ENCODE measurements around the gene UBL5. TPM values are rescaled to one million over a fixed set of nuclear protein-coding genes. Genes with fewer than 3 reads are reported as not detected.
"Not testable (repeated sequence)": the region's sequence is repeated elsewhere in the genome, so short reads cannot be mapped to it uniquely, and the experiment has no call there.

Gene UBL5
- polyA plus RNA-seq, 1 donor = 164 TPM

DNA sequence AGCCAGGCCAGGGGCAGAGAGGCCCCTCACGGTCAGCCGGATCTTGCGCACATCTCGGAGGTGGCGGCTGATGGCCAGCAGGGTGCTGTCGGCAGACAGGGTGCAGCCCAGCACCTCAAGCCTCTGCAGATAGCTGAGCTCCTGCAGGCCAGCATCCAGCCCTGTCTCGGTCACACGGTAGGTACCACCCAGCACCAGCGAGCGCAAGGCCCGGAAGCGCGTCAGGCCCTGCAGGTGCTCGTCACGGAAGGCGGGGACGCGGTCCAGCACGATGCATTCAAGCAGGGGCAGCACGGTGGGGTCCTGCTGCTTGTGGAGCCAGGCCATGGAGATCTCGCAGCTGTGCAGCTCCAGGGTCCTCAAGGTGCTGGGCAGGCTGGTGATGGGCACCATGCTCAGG is 16.6 kb upstream of the UBL5 start:
- no peak for DNase-seq (ENCODE audit: low read depth)

GRCh38 chr19:9818175-9818733 is 9.5 kb upstream of the UBL5 start:
- DNase-seq (ENCODE audit: low read depth) = no peak

DNA sequence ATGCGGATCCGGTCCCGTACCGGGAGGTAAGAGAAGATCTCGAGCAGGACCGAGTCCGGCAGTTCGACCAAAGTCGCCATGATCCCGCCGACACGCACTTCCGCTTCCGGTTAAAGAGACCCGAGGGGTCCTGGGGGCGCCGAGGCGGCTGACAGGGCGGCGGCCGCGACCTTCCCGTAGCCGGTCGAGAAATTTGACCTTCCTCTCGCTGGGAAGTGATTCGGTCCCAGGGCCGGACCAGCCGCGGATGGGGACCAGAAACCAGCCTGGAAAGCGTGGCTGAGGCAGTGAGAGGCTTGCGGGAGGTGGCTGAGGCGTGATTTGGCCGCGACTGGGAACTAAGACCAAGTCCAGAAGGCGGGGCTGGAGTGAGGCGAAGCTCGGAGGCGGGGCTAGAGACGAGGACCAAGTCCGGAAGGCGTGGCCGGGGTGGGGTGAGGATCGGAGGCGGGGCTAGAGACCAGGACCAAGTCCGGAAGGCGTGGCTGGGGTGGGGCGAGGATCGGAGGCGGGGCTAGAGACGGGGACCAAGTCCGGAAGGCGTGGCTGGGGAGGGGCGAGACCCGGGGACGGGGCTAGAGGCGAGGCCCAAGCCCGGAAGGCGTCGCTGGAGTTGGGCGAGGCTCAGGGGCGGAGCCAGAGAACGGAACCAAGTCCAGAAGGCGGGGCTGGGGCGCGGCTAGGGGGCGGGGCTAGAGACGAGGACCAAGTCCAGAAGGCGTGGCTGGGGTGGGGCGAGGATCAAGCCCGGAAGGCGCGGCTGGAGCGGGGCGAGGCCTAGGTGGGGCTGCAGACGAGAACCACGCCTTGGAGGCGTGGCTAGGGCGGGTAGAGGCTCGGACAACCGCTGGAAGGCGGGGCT is 8.8 kb upstream of the UBL5 start, which contains the start of gene FBXL12:
FBXL12 (minus strand) TSS at position 346 of the 862 bp plus-strand sequence; CDS start at position 80, 266 bp downstream.
- peak; percentile 97 for DNase-seq (ENCODE audit: low read depth)

DNA sequence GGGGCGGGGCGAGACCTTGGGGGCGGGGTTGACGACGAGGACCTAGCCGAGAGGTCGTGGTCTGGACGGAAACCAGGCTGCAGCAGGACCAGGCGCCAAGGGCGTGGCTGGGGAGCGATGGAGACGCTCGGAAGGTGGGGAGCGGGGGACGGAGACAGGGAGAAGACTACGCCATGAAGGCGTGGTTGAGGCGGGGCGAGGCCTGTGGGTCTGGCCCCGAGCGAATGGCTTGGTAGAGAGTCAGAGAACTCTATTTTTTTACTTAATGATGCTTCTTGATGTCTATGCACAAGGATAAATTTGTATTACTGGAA is 8.2 kb upstream of the UBL5 start:
- no peak for DNase-seq (ENCODE audit: low read depth)

- not testable (repeated sequence) for DNase-seq (ENCODE audit: low read depth)
Measured at GRCh38 chr19:9820034-9820433, 7.7 kb upstream of the UBL5 start.

GRCh38 chr19:9823816-9824215 is 3.9 kb upstream of the UBL5 start:
- DNase-seq (ENCODE audit: low read depth) = no peak

GRCh38 chr19:9828551-9829063 is 889 bp downstream of the UBL5 start:
- no peak for DNase-seq (ENCODE audit: low read depth)

DNA sequence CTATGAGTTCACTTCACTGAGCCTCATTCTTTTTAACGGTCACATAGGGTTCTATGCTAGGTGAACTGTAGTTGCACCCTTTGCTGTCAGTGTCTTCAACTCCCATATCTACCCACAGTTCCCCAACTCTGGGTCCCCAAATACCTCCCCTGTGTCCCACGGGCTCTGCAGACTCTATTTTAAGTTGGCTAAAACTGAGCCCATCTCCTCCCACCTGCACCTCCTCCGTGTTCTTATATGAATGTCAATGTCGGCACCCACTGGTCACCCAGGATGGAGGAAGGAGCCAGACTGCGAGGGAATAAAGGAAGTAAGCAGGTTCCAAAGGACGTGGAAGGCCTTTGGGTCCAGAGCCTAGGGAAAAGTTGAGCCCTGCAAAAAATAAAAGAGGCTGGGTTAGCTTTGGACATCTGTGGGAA is 6.6 kb downstream of the UBL5 start:
- no peak for DNase-seq (ENCODE audit: low read depth)

DNA sequence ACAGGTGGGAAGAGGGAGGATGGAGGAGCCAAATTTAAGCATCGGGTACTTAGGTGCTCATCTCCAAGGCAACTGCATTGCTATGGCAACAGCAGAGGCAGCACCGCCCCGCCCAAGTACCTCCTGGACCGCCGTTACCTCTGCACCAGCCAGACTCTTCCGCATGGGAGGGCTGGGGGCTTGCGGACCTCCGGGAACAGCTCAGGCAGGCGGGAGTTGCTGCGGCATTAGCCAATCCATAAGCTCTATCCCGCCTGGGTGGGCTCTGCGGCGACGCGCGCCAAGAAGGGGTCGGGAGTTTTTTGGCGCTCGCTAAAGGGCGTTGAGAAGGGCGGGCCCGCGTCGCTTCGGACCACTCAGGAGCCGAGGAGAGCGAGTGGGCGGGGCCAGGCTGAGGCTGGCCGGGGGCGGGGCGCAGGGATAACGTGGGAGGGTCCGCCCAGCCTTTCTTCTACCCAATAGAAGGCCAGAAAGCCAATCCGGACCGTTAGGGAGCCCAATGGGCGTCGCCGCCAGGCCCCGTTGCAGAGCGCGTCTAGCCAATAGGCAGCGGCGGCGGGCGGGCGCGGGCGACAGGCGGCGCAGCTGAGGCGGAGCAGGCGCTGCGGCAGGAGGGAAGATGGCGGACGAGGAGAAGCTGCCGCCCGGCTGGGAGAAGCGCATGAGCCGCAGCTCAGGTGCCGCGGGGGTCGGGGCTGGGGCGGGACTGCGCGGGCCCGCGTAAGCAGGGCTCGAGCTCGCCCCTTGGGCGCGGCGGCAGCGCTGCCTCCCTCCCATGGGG is 7.2 kb downstream of the UBL5 start, which contains the start of gene PIN1:
PIN1 (plus strand) TSS at position 593 of the 781 bp plus-strand sequence; CDS start at position 620, 27 bp downstream.
- DNase-seq (ENCODE audit: low read depth) = peak; percentile 95

DNA sequence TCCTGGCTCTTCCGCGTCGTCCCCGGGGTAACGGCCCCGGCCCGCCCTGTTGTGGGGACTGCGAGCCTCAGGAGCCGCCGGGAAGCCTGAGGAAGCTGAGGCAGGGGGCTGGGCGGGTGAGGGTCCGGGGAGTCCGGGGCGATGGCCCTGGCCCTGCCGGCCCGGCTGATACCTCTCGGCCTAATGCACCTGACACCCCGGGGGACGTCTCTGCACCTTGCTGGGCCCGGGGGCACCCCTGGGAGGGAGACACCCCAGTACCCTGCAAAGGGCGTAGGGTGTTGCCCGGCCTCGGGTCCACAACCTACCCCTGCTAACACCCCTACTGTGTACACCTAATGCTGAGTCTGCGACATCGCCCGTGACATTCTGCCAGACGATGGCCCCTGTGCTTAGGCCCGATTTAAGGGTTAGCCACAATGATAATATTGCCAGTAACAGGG is 7.8 kb downstream of the UBL5 start:
- DNase-seq (ENCODE audit: low read depth) = no peak

DNA sequence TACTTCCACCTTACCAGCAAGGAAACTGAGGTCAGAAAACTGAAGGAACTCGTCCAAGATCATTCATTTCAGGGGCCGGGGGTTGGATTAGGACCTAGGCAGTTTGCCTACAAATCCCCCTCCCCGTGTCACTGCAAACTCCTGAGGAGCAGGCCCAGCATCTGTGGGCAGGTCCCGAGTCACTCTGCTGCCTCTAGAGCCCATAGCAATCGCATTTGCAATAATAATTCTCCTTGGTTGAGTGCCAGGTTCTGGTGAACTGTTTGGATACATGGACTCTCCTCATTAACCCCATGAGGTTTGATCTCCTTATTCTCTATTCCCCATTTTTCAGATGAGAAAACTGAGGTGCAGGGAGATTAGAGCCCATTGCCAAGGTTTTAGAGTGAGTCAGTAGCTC is 8.3 kb downstream of the UBL5 start:
- no peak for DNase-seq (ENCODE audit: low read depth)

GRCh38 chr19:9838324-9838723 is 10.6 kb downstream of the UBL5 start:
- DNase-seq (ENCODE audit: low read depth) = no peak

DNA sequence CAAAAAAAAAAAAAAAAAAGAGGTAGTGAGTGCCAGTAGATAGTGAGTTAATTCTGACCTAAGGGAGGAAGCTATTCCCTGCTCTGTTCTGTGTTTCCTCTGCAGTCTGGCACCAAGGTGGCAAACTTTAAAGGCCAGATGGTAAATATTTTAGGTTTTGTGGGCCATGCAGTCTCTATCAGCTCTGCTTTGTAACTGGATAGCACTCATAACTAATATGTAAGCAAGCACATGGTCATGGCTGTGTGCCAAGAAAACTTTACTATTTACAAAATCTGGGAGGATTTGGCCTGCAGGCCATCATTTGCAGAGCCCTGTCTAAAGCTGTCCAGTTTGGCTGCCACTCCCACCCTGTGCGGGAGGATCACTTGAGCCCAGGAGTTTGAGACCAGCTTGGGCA is 11.7 kb downstream of the UBL5 start:
- no peak for DNase-seq (ENCODE audit: low read depth)

- no peak for DNase-seq (ENCODE audit: low read depth)
Measured at GRCh38 chr19:9842834-9843625, 15.3 kb downstream of the UBL5 start.

- DNase-seq (ENCODE audit: low read depth) = not testable (repeated sequence)
Measured at GRCh38 chr19:9843626-9844273, 16.0 kb downstream of the UBL5 start.

- no peak for DNase-seq (ENCODE audit: low read depth)
Measured at GRCh38 chr19:9847087-9847671, 19.5 kb downstream of the UBL5 start.

- no peak for DNase-seq (ENCODE audit: low read depth)
Measured at GRCh38 chr19:9848060-9848459, 20.3 kb downstream of the UBL5 start.

DNA sequence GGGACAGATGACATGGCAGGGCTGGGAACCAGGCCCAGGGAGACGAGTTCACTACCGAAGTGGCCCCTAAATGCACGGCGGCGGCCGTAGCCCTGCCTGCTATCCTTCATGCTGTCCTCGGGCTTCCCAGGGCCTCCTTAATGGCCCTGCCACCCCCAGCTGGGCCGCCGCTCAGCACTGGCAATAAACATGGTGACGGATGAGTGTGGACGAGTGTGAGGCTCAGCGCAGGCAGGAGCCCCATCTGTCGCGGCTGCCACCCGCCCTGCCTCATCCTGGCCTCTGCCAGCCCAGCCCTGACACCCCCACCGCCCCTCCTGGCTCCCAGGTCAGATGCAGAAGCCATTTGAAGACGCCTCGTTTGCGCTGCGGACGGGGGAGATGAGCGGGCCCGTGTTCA is 21.0 kb downstream of the UBL5 start:
- DNase-seq (ENCODE audit: low read depth) = no peak

- no peak for DNase-seq (ENCODE audit: low read depth)
Measured at GRCh38 chr19:9849791-9850190, 22.1 kb downstream of the UBL5 start.

- no peak for DNase-seq (ENCODE audit: low read depth)
Measured at GRCh38 chr19:9850235-9850959, 22.7 kb downstream of the UBL5 start.

Measured in forelimb muscle (tissue), 1 donor.